ENCODE results near the gene DOK7. TPM values are rescaled to one million over a fixed set of nuclear protein-coding genes. Genes with fewer than 3 reads are reported as not detected.

The DOK7 gene
- total and polyA plus RNA-seq, 7 donors, result 0.85 to 1.9 (median 1.2) TPM; not detected in 4

DNA sequence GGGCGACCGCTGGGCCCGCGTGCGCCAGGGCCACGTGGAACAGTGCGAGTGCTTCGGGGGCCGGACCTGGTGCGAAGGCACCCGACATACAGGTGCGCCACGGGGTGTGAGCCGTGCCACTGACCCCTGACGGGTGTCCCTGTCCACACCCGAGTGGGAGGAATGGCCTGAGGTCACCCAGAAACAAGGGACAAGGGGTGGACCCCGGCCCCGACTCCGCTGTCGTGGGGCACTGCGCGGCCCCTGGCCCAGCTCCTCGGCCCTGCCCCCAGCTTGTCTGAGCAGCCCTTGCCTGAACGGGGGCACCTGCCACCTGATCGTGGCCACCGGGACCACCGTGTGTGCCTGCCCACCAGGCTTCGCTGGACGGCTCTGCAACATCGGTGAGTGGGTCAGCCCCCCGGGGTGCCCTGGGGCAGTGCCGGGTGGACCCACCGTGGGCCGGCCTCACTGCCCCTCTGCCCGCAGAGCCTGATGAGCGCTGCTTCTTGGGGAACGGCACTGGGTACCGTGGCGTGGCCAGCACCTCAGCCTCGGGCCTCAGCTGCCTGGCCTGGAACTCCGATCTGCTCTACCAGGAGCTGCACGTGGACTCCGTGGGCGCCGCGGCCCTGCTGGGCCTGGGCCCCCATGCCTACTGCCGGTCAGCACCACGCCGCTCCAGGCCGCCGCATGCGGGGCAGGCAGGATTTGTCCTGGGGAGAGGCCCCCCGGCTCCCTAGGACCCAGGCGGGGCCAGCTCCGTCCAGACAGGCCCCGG, 18.6 kb upstream of the DOK7 start:
- Histone ChIP-seq H3K27me3 (peaks cover 0 to 3% (median 0%) of the 10 kb centered on the region in 3 donors), H3K4me3 (no peak overlapping the region), H3K4me1 (peaks cover 0 to 6% (median 0%) of the 10 kb centered on the region in 4 donors), H3K9me3 (no peaks in the 10 kb centered on the region), H3K36me3 (no peaks in the 10 kb centered on the region), H3K27ac (no peak overlapping the region)
- TF ChIP-seq POLR2A (IDR thresholded peaks at IDR 0.05) (no peak), POLR2AphosphoS5 (IDR thresholded peaks at IDR 0.05) (no peak), EP300 (IDR thresholded peaks at IDR 0.05) (no peak)
- TF ChIP-seq, protein P1, sequence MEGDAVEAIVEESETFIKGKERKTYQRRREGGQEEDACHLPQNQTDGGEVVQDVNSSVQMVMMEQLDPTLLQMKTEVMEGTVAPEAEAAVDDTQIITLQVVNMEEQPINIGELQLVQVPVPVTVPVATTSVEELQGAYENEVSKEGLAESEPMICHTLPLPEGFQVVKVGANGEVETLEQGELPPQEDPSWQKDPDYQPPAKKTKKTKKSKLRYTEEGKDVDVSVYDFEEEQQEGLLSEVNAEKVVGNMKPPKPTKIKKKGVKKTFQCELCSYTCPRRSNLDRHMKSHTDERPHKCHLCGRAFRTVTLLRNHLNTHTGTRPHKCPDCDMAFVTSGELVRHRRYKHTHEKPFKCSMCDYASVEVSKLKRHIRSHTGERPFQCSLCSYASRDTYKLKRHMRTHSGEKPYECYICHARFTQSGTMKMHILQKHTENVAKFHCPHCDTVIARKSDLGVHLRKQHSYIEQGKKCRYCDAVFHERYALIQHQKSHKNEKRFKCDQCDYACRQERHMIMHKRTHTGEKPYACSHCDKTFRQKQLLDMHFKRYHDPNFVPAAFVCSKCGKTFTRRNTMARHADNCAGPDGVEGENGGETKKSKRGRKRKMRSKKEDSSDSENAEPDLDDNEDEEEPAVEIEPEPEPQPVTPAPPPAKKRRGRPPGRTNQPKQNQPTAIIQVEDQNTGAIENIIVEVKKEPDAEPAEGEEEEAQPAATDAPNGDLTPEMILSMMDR (IDR thresholded peaks at IDR 0.05), result no peak
- DNase-seq, result no peak
- intact Hi-C loops (cut with DNase I), result loop anchor here (5.0 to 10.0 kb wide), 2 partner anchors 240 to 337 kb away; no protein-coding TSS in a partner anchor
- WGBS, 2 donors, result 78 to 91% methylated on average over 56 of the region's 56 CpGs

DNA sequence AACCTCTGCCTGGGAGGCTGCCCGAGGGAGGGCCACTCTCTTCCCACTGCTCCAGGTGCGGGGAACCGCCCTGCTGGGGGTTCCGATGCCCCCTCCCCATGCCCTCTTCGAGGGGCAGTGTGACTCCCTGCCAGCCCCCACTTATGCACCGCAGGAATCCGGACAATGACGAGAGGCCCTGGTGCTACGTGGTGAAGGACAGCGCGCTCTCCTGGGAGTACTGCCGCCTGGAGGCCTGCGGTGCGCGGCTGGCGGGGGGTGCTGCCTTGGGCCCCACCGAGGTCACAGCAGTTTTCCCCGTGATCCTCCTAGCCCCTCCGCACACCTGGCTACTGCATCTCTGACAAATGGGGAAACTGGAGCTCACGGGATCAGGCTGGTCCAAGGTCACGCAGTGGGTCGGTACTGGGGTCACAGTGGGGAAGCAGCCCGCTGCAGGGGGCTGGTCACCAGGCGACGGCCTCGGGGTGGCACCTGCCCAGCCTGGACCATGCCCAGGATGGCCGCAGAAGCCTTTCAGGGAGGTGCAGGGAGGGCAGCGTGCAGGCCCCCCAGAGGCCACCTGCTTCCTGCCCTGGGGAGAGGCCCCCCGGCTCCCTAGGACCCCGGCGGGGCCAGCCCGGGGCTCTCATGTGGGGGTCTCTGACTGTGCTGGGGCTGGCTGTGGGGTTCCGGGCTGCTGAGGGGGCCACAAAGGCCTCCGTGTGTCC, 17.8 kb upstream of the DOK7 start:
- no peak for DNase-seq
- H3K36me3 ChIP-seq, result no peaks in the 10 kb centered on the region
- peaks cover 0 to 6% (median 0%) of the 10 kb centered on the region in 4 donors for H3K4me1 ChIP-seq
- H3K27me3 ChIP-seq, result peaks cover 0 to 3% (median 0%) of the 10 kb centered on the region in 3 donors
- TF ChIP-seq POLR2A (IDR thresholded peaks at IDR 0.05) (no peak), EP300 (IDR thresholded peaks at IDR 0.05) (no peak), POLR2AphosphoS5 (IDR thresholded peaks at IDR 0.05) (no peak)
- TF ChIP-seq, protein P1 (IDR thresholded peaks at IDR 0.05), result no peak
- no peak overlapping the region for H3K27ac ChIP-seq
- no peak overlapping the region for H3K4me3 ChIP-seq
- H3K9me3 ChIP-seq, result no peaks in the 10 kb centered on the region
- intact Hi-C loops (cut with DNase I), result loop anchor here (10.0 kb wide), 1 partner anchor 240 kb away; no protein-coding TSS in a partner anchor
- 73 to 86% methylated on average over 34 of the region's 34 CpGs for WGBS, 2 donors

DNA sequence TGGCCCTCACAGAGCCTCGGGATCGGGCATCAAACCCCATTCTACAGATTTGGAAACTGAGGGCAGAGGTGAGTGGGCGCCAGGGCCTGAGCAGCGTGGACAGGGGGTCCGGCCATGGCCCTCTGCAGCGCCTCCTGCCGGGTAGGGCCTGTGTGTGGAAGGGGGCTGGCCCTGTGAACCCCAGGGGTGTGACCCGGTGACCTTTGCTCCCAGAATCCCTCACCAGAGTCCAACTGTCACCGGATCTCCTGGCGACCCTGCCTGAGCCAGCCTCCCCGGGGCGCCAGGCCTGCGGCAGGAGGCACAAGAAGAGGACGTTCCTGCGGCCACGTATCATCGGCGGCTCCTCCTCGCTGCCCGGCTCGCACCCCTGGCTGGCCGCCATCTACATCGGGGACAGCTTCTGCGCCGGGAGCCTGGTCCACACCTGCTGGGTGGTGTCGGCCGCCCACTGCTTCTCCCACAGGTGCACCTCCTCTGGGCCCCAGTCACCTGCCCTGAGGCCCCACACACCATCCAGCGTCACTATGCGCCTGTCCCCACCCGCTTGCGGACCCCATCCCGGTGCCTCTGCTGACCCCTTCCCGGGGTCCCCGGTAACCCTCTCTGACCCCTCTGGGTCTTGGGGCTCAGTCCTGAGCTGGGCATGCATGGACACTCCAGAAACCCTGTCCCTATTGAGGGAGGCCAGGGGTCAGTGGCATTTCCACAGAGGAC, 17.1 kb upstream of the DOK7 start:
- TF ChIP-seq EP300 (IDR thresholded peaks at IDR 0.05), result no peak
- TF ChIP-seq, protein P1 (IDR thresholded peaks at IDR 0.05), result no peak
- intact Hi-C loops (cut with DNase I), result loop anchor here (10.0 kb wide), 1 partner anchor 241 kb away; no protein-coding TSS in a partner anchor
- WGBS, 2 donors, result 55 to 91% methylated on average over 34 of the region's 34 CpGs

DNA sequence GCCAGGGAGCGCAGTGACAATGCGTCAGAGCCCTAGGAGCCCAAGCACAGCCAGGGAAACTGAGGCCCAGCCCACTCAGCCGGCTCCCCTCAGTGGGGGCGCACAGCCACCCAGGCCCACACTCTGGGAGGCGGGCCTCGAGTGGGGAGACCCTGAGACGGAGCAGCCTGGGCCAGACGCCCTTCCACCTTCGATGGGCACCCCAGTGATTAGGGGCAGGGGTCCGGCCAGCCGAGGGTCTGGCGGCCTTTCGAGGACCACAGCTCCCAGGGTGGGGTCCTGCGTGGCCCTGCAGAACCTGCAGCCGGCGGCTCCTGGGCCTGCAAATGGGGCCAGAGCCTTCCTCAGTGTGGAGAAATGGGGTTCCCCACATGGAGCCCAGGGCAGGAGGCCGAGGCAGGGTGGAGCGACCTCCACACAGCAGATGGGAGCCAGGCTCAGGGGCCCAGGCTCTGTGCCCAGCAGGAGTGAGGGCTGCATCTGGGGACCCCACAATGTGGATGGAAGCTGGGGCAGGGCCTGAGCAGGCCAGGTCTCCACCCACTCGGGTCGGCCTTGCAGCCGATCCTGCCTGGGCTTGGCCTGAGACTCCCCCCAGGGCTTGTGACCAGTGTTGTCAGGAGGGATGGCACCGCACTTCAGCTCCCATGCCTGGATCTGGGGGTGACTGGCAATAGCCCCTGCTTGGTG, 16.3 kb upstream of the DOK7 start:
- H3K36me3 ChIP-seq, result no peaks in the 10 kb centered on the region
- TF ChIP-seq, protein P1 (IDR thresholded peaks at IDR 0.05), result no peak
- TF ChIP-seq POLR2A (IDR thresholded peaks at IDR 0.05), result no peak
- no peak for TF ChIP-seq POLR2AphosphoS5 (IDR thresholded peaks at IDR 0.05)
- no peak for TF ChIP-seq EP300 (IDR thresholded peaks at IDR 0.05)
- peaks cover 0 to 6% (median 2%) of the 10 kb centered on the region in 4 donors for H3K4me1 ChIP-seq
- peaks cover 0 to 3% (median 0%) of the 10 kb centered on the region in 3 donors for H3K27me3 ChIP-seq
- 90 to 95% methylated on average over 22 of the region's 22 CpGs for whole genome bisulfite sequencing, 2 donors
- no peak overlapping the region for H3K27ac ChIP-seq
- H3K4me3 ChIP-seq, result no peak overlapping the region
- no peak for DNase-seq
- no peaks in the 10 kb centered on the region for H3K9me3 ChIP-seq
- intact Hi-C loops (cut with DNase I), result loop anchor here (10.0 kb wide), 1 partner anchor 242 kb away; no protein-coding TSS in a partner anchor

More for the DNA sequence above, 17.1 kb upstream of the DOK7 start:
- H3K27ac ChIP-seq, result no peak overlapping the region
- H3K27me3 ChIP-seq, result peaks cover 0 to 3% (median 0%) of the 10 kb centered on the region in 3 donors
- H3K9me3 ChIP-seq, result no peaks in the 10 kb centered on the region
- no peaks in the 10 kb centered on the region for H3K36me3 ChIP-seq
- peaks cover 0 to 6% (median 0%) of the 10 kb centered on the region in 4 donors for H3K4me1 ChIP-seq
- DNase-seq, result no peak
- H3K4me3 ChIP-seq, result no peak overlapping the region

Data from sigmoid colon (tissue), 7 donors.